GM12873 (cell line): ENCODE results near the gene MLXIP.

Experiments used
- TF ChIP-seq, protein P1 (sequence below): IDR thresholded peaks from 2 replicates; pipeline ENCODE4 v1.5.1; 2012; ENCODE audit warnings: low read depth, mild to moderate bottlenecking, moderate library complexity, low read length, control low read depth; ENCODE audit not compliant: insufficient read depth; ENCODE audit errors: missing control alignments

MLXIP gene

DNA sequence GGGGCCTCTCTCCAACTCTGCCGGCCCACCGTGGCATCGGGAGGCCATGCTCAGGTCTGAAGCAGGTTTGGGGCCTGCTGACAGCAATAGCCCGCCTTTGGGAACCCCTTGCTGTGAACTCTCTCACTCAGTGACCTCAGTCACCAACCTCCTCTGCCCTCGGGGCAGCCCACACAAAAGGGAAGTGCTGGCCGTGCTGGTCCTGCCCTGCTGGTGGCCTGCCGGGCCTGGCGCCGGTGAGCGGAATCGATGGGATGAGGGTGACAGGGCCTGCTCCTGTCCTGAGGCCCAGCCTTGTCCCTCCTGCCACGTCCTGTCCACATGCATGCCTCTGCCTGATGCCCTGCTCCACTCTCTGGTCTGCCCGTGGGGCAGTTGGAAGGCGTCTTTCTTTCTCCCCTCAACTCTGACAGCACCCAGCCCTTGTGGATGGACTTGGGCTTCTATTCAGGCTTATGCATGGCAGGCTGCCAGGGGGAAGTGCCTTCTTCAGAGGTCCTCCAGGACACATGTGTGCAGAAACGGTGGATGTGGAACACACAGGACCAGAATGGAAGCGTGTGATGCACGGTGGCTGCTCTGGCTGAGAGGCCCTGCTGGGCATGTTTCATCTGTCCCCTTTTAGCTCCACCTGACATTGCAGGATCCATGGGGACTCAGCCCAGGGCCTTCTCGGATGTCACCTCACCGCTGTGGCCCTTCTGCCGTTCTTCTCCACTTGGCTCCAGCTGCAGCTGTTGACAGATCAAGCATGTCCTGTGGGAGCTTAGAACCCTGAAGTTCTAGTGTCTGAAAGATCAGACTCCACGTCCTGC is 63.6 kb downstream of the MLXIP start:
- TF ChIP-seq, protein P1, sequence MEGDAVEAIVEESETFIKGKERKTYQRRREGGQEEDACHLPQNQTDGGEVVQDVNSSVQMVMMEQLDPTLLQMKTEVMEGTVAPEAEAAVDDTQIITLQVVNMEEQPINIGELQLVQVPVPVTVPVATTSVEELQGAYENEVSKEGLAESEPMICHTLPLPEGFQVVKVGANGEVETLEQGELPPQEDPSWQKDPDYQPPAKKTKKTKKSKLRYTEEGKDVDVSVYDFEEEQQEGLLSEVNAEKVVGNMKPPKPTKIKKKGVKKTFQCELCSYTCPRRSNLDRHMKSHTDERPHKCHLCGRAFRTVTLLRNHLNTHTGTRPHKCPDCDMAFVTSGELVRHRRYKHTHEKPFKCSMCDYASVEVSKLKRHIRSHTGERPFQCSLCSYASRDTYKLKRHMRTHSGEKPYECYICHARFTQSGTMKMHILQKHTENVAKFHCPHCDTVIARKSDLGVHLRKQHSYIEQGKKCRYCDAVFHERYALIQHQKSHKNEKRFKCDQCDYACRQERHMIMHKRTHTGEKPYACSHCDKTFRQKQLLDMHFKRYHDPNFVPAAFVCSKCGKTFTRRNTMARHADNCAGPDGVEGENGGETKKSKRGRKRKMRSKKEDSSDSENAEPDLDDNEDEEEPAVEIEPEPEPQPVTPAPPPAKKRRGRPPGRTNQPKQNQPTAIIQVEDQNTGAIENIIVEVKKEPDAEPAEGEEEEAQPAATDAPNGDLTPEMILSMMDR = no peak

DNA sequence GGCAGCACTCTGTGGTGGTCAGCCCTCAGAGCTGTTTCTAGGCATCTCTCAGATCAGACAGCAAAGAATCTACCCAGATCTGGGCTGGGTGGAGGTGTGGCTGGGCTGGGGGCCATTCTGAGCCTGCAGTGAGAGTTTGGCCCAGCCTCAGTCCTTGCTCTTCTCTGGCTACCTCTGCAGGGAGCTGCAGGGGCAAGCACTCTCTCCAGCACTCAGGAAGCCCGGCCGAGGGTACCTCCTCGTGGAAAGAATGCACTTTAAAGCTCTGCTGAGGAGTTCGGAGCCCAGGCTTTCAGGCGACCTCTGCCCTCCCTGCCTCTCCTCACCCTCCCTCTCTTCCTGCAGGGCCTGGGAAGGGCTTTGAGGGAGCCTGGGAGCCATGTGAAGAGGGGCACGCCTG is 64.3 kb downstream of the MLXIP start:
- TF ChIP-seq, protein P1 = no peak

DNA sequence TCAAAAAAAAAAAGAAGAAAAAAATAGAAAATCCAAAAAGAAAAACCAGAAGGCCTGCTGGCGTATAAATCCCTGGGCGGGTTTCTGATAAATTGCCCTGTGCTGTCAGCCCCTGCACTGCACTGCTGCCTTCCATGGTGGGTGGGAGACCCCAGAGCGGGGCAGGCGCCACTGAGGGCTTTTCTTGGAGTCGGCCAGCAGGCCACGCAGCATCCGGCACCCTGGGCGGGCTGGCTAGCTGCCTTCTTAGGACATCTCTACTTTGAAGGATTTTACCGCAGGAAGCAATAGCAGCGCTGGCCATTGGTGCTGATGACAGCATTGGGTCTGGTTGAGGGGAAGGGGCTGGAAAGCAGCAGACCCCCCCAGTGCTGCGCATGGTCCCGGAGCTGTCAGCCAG is 66.3 kb downstream of the MLXIP start:
- TF ChIP-seq, protein P1 = no peak

DNA sequence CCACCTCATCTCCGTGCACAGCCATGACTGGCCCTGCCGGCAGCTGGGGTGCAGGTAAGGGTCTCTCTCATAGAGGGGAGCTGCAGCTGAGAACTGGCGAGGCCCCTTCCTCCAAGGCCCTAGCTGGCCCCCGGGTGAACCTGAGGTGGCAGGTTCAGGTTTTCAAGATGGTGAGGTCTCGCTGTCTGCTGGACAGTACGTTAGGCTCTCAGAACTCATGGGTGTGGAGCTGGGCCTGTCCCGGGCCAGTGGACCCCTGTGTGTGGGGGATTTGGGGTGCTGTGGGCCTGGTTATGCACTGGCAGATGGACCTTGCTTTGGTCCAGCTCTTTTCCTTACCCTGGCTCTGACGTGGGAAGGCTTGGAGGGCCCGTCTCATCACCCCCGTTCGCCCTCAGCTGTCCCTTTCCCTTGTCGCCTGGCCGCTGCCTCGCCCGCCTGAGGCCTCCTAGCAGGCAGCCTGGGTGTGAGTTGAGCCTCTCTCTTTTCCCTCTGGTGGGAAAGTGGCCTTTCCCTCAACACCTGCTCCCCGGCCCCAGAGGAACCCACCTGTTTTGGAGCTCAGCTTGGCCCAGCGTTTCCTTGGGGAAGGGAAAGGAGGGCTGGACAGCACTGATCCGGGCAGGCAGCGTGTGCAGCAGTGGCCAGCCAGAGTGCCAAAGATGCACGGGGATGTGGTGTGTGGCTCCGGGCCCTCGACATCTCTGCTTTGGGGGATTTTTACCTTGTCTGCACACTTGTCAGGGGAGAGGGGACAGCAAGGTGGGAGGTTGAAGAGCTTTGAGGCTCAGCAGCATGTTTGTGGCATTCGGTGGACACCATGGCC is 67.2 kb downstream of the MLXIP start:
- TF ChIP-seq, protein P1 = no peak

DNA sequence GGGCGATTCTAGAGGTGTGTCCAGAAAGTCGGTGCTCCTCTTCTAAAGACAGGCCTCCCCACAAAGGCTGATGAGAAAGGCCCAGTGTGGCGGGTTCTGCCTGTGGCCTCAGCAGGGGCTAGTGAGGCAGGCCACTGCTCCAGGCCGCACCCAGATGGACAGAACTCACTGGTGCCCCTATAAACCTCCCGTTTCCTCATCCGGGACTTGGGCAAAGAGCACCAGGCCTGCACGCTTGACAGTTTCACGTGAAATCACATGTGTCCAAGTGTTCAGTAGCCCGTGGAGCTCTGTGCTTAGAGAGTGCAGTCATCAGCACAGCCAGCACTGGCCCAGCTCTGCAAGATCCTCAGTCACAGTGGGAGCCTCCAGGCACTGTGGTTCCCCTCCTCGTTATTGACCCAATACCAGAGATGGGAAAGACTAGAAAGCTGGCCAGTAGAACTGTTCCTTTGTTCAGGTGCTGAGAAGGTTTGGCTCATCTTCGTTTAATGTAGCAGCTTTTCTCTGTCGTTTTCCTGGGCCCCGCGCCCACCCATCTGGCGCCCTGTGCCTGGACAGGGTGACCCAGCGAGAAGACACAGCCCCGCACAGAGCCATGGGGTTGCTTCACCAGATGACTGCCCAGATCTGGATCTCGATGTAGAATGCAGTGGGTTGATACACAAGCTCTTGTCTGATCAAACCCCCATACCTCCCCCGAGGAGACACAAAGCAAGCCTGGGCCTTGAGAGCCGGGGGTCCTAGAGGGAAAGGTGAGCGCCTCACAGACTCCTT is 69.1 kb downstream of the MLXIP start:
- TF ChIP-seq, protein P1 = no peak

DNA sequence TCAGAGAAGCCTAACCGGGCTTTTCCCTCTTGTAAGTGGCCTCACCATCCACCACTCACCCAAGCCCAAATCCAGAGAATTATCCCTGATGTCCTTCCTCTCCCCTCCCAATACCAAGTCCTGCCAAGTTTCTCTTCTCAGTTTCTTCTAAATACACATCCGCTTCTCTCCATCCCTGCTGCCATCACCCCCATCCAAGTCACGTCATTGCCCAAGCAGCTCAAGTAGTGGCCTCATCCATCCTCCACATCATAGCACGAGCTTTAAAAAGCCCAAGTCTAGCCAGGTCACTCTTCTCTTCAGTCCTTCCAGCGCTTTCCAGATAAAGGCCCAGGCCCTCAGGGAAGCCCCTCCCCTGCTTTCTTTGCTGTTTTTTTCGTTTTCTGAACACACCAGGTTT is 70.1 kb downstream of the MLXIP start:
- TF ChIP-seq, protein P1 = no peak
